Measurements from ENCODE around the gene KATNB1. TPM values are rescaled to one million over a fixed set of nuclear protein-coding genes. Genes with fewer than 3 reads are reported as not detected.
A peak's percentile ranks its signal among the peaks of the same experiment; 100 is the strongest.
"Not testable (repeated sequence)": the region's sequence is repeated elsewhere in the genome, so short reads cannot be mapped to it uniquely, and the experiment has no call there.

Gene KATNB1
- total RNA-seq, 1 experiment from 2014 or later, result 32.2 TPM

GRCh38 chr16:57795431-57795878 lies 59.9 kb downstream of the KATNB1 start:
- no peak overlapping the region for H3K9ac ChIP-seq (ENCODE audit: low read length)
- TF ChIP-seq ELF1 (IDR thresholded peaks at IDR 0.05; ENCODE audit: borderline replicate concordance, low read depth) (no peak), CBX3 (IDR thresholded peaks at IDR 0.05; ENCODE audit: low read depth) (no peak), EZH2 (IDR thresholded peaks at IDR 0.05) (no peak), POLR2A (IDR thresholded peaks at IDR 0.05; ENCODE audit: borderline replicate concordance, extremely low read depth, insufficient read depth, insufficient read length) (no peak), EZH2phosphoT487 (IDR thresholded peaks at IDR 0.05; ENCODE audit: borderline replicate concordance) (no peak), ZBTB33 (IDR thresholded peaks at IDR 0.05; ENCODE audit: extremely low read depth, insufficient replicate concordance, low read length) (no peak), REST (IDR thresholded peaks at IDR 0.05; ENCODE audit: low read depth) (no peak), RAD21 (IDR thresholded peaks at IDR 0.05; ENCODE audit: low read depth) (peak; percentile 70), CTCF (IDR thresholded peaks at IDR 0.05 in 2 of 3, conservative IDR thresholded peaks at IDR 0.05 in 1 of 3; ENCODE audit: borderline replicate concordance in 1 of 3, insufficient read depth in 1 of 3, low read depth in 2 of 3, low read length in 2 of 3) (peak; percentile 51 to 56 (median 56); a peak in 5 of 6 replicates), FOSL1 (IDR thresholded peaks at IDR 0.05; ENCODE audit: low read depth) (no peak)
- TF ChIP-seq, protein P1, sequence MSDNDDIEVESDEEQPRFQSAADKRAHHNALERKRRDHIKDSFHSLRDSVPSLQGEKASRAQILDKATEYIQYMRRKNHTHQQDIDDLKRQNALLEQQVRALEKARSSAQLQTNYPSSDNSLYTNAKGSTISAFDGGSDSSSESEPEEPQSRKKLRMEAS (IDR thresholded peaks at IDR 0.05), result no peak
- H3K9me2 ChIP-seq (ENCODE audit: insufficient read depth), result no peaks in the 10 kb centered on the region
- no peak overlapping the region for H2AFZ ChIP-seq (ENCODE audit: low read depth, low read length, poor library complexity, severe bottlenecking)
- no peak overlapping the region for H3K4me3 ChIP-seq (replicated peaks in 1 of 2; ENCODE audit: low read depth in 1 of 2, low read length in 2 of 2)
- no peaks in the 10 kb centered on the region for H3K9me3 ChIP-seq (ENCODE audit: control insufficient read depth in 1 of 2, insufficient read depth in 1 of 2, low read depth in 1 of 2, low read length in 2 of 2)
- peak overlapping the region; percentile 27; the same call in 1 of the 2 replicates for H3K27ac ChIP-seq (ENCODE audit: low read depth, low read length)
- RAD21 ChIA-PET (ENCODE audit: low non-redundant PET in 1 of 2, low total read pairs in 2 of 2, uncharacterized antibody in 2 of 2, unreplicated experiment in 2 of 2), result interaction anchor here (0.7 to 1.5 kb wide), 3 partner anchors 11 to 68 kb away, joined by 5 to 7 read pairs (median 7); no protein-coding TSS in a partner anchor
- POLR2A ChIA-PET, result no interaction called here
- no peaks in the 10 kb centered on the region for H3K27me3 ChIP-seq (ENCODE audit: insufficient read depth, low read length)
- H3K4me1 ChIP-seq (ENCODE audit: control insufficient read depth in 1 of 2, insufficient read depth in 2 of 2, low read length in 2 of 2), result peaks cover 47 to 50% of the 10 kb centered on the region in 2 experiments
- BruUV-seq (replicated peaks), result no TSS peak
- CTCF ChIA-PET, result interaction anchor here (0.6 to 2.9 kb wide), 4 partner anchors 14 to 100 kb away, joined by 3 to 15 read pairs (median 5); no protein-coding TSS in a partner anchor
- H4K20me1 ChIP-seq (ENCODE audit: insufficient read depth), result no peaks in the 10 kb centered on the region
- peak overlapping the region; percentile 48; the same call in 1 of the 2 replicates for H3K4me2 ChIP-seq (ENCODE audit: low read length)
- ATAC-seq (peak; percentile 79), DNase-seq (ENCODE audit: low read depth, low spot score) (peak; percentile 53)
- H3K36me3 ChIP-seq (ENCODE audit: control insufficient read depth in 1 of 2, insufficient read depth in 2 of 2, low read length in 2 of 2), result peaks cover 4 to 5% of the 10 kb centered on the region in 2 experiments; a peak in 3 of 4 replicates
- intact Hi-C loops (cut with micrococcal nuclease), result no loop called here
- peaks cover 13% of the 10 kb centered on the region; the same call in 1 of the 2 replicates for H3K79me2 ChIP-seq (ENCODE audit: insufficient read depth, low read length)

GRCh38 chr16:57796014-57796413 lies 60.4 kb downstream of the KATNB1 start:
- BruUV-seq (replicated peaks); H3K36me3 ChIP-seq (ENCODE audit: control insufficient read depth in 1 of 2, insufficient read depth in 2 of 2, low read length in 2 of 2); DNase-seq (ENCODE audit: low read depth, low spot score); H4K20me1 ChIP-seq (ENCODE audit: insufficient read depth); H2AFZ ChIP-seq (ENCODE audit: low read depth, low read length, poor library complexity, severe bottlenecking); H3K9me2 ChIP-seq (ENCODE audit: insufficient read depth); H3K9me3 ChIP-seq (ENCODE audit: control insufficient read depth in 1 of 2, insufficient read depth in 1 of 2, low read depth in 1 of 2, low read length in 2 of 2); H3K27ac ChIP-seq (ENCODE audit: low read depth, low read length); H3K9ac ChIP-seq (ENCODE audit: low read length); H3K27me3 ChIP-seq (ENCODE audit: insufficient read depth, low read length); ATAC-seq; H3K4me3 ChIP-seq (replicated peaks in 1 of 2; ENCODE audit: low read depth in 1 of 2, low read length in 2 of 2); POLR2A ChIA-PET; H3K4me2 ChIP-seq (ENCODE audit: low read length): not testable (repeated sequence)
- ChIA-PET CTCF (interaction anchor here (0.6 to 2.9 kb wide), 4 partner anchors 13 to 99 kb away, joined by 3 to 15 read pairs (median 5); no protein-coding TSS in a partner anchor), RAD21 (ENCODE audit: low non-redundant PET in 1 of 2, low total read pairs in 2 of 2, uncharacterized antibody in 2 of 2, unreplicated experiment in 2 of 2) (interaction anchor here (0.7 to 1.5 kb wide), 3 partner anchors 11 to 67 kb away, joined by 5 to 7 read pairs (median 7); no protein-coding TSS in a partner anchor)
- intact Hi-C loops (cut with micrococcal nuclease), result loop anchor here (2.0 kb wide), 1 partner anchor 67 kb away; no protein-coding TSS in a partner anchor
- peaks cover 52 to 56% of the 10 kb centered on the region in 2 experiments for H3K4me1 ChIP-seq (ENCODE audit: control insufficient read depth in 1 of 2, insufficient read depth in 2 of 2, low read length in 2 of 2)
- peaks cover 14% of the 10 kb centered on the region; the same call in 1 of the 2 replicates for H3K79me2 ChIP-seq (ENCODE audit: insufficient read depth, low read length)
